Mesendoderm (in vitro differentiated cells): ENCODE data around the gene SRCIN1.
"Not testable (repeated sequence)": the region's sequence is repeated elsewhere in the genome, so short reads cannot be mapped to it uniquely, and the experiment has no call there.

Experiments
- DNase-seq: peaks from one replicate; pipeline ENCODE4 v3.0.0; 2013
- H2AK5ac ChIP-seq: 2 replicates; pipeline ENCODE4 v1.6.1; 2013; ENCODE audit warnings: low read length, inconsistent platforms
- H2BK120ac ChIP-seq: 2 replicates; pipeline ENCODE4 v1.6.1; 2013; ENCODE audit warnings: low read depth, mild to moderate bottlenecking, low read length, moderate library complexity, mixed read lengths
- H2BK15ac ChIP-seq: replicated peaks from 2 replicates; pipeline ENCODE4 v1.6.1; 2013; ENCODE audit warnings: low read depth, mild to moderate bottlenecking, moderate library complexity
- H2BK5ac ChIP-seq: 2 replicates; pipeline ENCODE4 v1.6.1; 2013; ENCODE audit warnings: low read length, inconsistent platforms
- H3K18ac ChIP-seq: 2 replicates; pipeline ENCODE4 v1.6.1; 2013; ENCODE audit warnings: mild to moderate bottlenecking, low read length, mixed read lengths
- H3K23ac ChIP-seq: one replicate; pipeline ENCODE4 v1.6.1; 2013; ENCODE audit warnings: low read length
- H3K27ac ChIP-seq: 2 replicates; pipeline ENCODE4 v1.5.1; 2013; ENCODE audit warnings: low read depth, mild to moderate bottlenecking, inconsistent platforms, low read length, moderate library complexity
- H3K27me3 ChIP-seq: 2 replicates; pipeline ENCODE4 v1.6.1; 2013; ENCODE audit warnings: low read length, control low read depth, mild to moderate bottlenecking, inconsistent platforms; ENCODE audit not compliant: insufficient read depth, poor library complexity
- H3K36me3 ChIP-seq: 2 replicates; pipeline ENCODE4 v1.6.1; 2013; ENCODE audit warnings: low read length, inconsistent platforms; ENCODE audit not compliant: control insufficient read depth, insufficient read depth
- H3K4ac ChIP-seq: one replicate; pipeline ENCODE4 v1.6.1; 2013; ENCODE audit warnings: low read depth, mild to moderate bottlenecking, low read length, moderate library complexity
- H3K4me1 ChIP-seq: 2 replicates; pipeline ENCODE4 v1.6.1; 2013; ENCODE audit warnings: low read depth, low read length, inconsistent platforms; ENCODE audit not compliant: control insufficient read depth
- H3K4me2 ChIP-seq: 2 replicates; pipeline ENCODE4 v1.6.1; 2013; ENCODE audit warnings: low read length
- H3K4me3 ChIP-seq: 2 replicates; pipeline ENCODE4 v1.5.1; 2013; ENCODE audit warnings: mild to moderate bottlenecking, low read length
- H3K56ac ChIP-seq: one replicate; pipeline ENCODE4 v1.6.1; 2013; ENCODE audit warnings: low read length
- H3K79me1 ChIP-seq: 2 replicates; pipeline ENCODE4 v1.6.1; 2013; ENCODE audit warnings: low read length, inconsistent platforms
- H3K79me2 ChIP-seq: 2 replicates; pipeline ENCODE4 v1.6.1; 2013; ENCODE audit warnings: mild to moderate bottlenecking, low read length; ENCODE audit not compliant: control insufficient read depth, insufficient read depth
- H3K9ac ChIP-seq: 2 replicates; pipeline ENCODE4 v1.6.1; 2013; ENCODE audit warnings: low read length, inconsistent platforms
- H4K5ac ChIP-seq: one replicate; pipeline ENCODE4 v1.6.1; 2013; ENCODE audit warnings: low read length
- H4K8ac ChIP-seq: one replicate; pipeline ENCODE4 v1.6.1; 2013; ENCODE audit warnings: low read depth, mild to moderate bottlenecking, control low read depth, low read length, moderate library complexity
- WGBS: extraction: QIAGEN DNeasy Blood & Tissue Kit; methylation state at CpG from one replicate; pipeline ENCODE4 v1.1.7; 2013; ENCODE audit warnings: low lambda C conversion rate, missing lambda C conversion rate; ENCODE audit not compliant: insufficient coverage; ENCODE audit errors: extremely low coverage; 5-methylcytosine and 5-hydroxymethylcytosine counted together

SRCIN1 gene

GRCh38 chr17:38491346-38492066 lies 114.2 kb downstream of the SRCIN1 start:
- H4K5ac ChIP-seq, H4K8ac ChIP-seq, H3K27me3 ChIP-seq, H3K4me2 ChIP-seq, DNase-seq, H2AK5ac ChIP-seq, H3K79me1 ChIP-seq, H3K9ac ChIP-seq, H2BK120ac ChIP-seq, H2BK15ac ChIP-seq, H3K4me3 ChIP-seq, H2BK5ac ChIP-seq, H3K36me3 ChIP-seq, H3K79me2 ChIP-seq, H3K4me1 ChIP-seq, H3K23ac ChIP-seq, H3K4ac ChIP-seq, H3K56ac ChIP-seq, H3K18ac ChIP-seq, H3K27ac ChIP-seq: not testable (repeated sequence)
- WGBS: no CpG with 5 or more reads among the region's 19 CpGs

GRCh38 chr17:38489774-38490173 lies 116.0 kb downstream of the SRCIN1 start:
- H3K4me3 ChIP-seq, H3K4me2 ChIP-seq, DNase-seq, H3K9ac ChIP-seq, H3K18ac ChIP-seq, H4K5ac ChIP-seq, H2BK15ac ChIP-seq, H2BK120ac ChIP-seq, H3K4ac ChIP-seq, H3K79me2 ChIP-seq, H3K23ac ChIP-seq, H4K8ac ChIP-seq, H3K4me1 ChIP-seq, H3K56ac ChIP-seq, H3K36me3 ChIP-seq, H2AK5ac ChIP-seq, H2BK5ac ChIP-seq, H3K27ac ChIP-seq, H3K79me1 ChIP-seq, H3K27me3 ChIP-seq: not testable (repeated sequence)
- WGBS: no CpG with 5 or more reads among the region's 17 CpGs

GRCh38 chr17:38485681-38486298 lies 120.0 kb downstream of the SRCIN1 start:
- WGBS: no CpG with 5 or more reads among the region's 13 CpGs
- H2BK5ac ChIP-seq, H3K27me3 ChIP-seq, H3K9ac ChIP-seq, DNase-seq, H3K18ac ChIP-seq, H3K27ac ChIP-seq, H3K4ac ChIP-seq, H3K23ac ChIP-seq, H3K4me2 ChIP-seq, H3K4me1 ChIP-seq, H3K79me2 ChIP-seq, H3K36me3 ChIP-seq, H4K5ac ChIP-seq, H3K56ac ChIP-seq, H2BK120ac ChIP-seq, H4K8ac ChIP-seq, H2BK15ac ChIP-seq, H2AK5ac ChIP-seq, H3K79me1 ChIP-seq, H3K4me3 ChIP-seq: not testable (repeated sequence)

GRCh38 chr17:38485146-38485468 lies 120.6 kb downstream of the SRCIN1 start:
- Histone ChIP-seq H4K8ac (no peak overlapping the region), H3K23ac (no peak overlapping the region), H2BK5ac (no peak overlapping the region), H3K18ac (no peak overlapping the region), H3K36me3 (no peaks in the 10 kb centered on the region), H3K79me1 (no peaks in the 10 kb centered on the region), H3K4me3 (no peak overlapping the region), H3K9ac (no peak overlapping the region), H3K27ac (no peak overlapping the region), H3K56ac (no peak overlapping the region), H4K5ac (no peak overlapping the region), H3K4me2 (no peak overlapping the region), H2AK5ac (no peak overlapping the region), H3K79me2 (no peaks in the 10 kb centered on the region), H3K27me3 (no peaks in the 10 kb centered on the region), H2BK120ac (no peak overlapping the region), H3K4ac (no peak overlapping the region), H3K4me1 (no peaks in the 10 kb centered on the region), H2BK15ac (no peak overlapping the region)
- no peak for DNase-seq
- no CpG with 5 or more reads among the region's 2 CpGs for WGBS

GRCh38 chr17:38484242-38485145 lies 121.3 kb downstream of the SRCIN1 start:
- not testable (repeated sequence) for H3K4ac ChIP-seq, H3K79me2 ChIP-seq, H2BK15ac ChIP-seq, H3K18ac ChIP-seq, H2AK5ac ChIP-seq, H3K36me3 ChIP-seq, H2BK120ac ChIP-seq, H3K27me3 ChIP-seq, H2BK5ac ChIP-seq, H3K9ac ChIP-seq, H4K5ac ChIP-seq, H3K23ac ChIP-seq, H4K8ac ChIP-seq, H3K79me1 ChIP-seq, H3K4me3 ChIP-seq, H3K27ac ChIP-seq, H3K4me2 ChIP-seq, H3K4me1 ChIP-seq
- WGBS: no CpG with 5 or more reads among the region's 21 CpGs
- DNase-seq: peak; percentile 58
- peak overlapping the region; percentile 34 for H3K56ac ChIP-seq
